Colon (tissue), 2 donors: ENCODE measurements around the gene FBN2.

Experiments
- FAIRE-seq: peaks from 2 replicates; lab custom pipeline; 2012; peaks lifted over from hg19 to GRCh38; lab: Jason Lieb, UNC
- donor health status: control.
- donor health status: control.

The FBN2 gene

DNA sequence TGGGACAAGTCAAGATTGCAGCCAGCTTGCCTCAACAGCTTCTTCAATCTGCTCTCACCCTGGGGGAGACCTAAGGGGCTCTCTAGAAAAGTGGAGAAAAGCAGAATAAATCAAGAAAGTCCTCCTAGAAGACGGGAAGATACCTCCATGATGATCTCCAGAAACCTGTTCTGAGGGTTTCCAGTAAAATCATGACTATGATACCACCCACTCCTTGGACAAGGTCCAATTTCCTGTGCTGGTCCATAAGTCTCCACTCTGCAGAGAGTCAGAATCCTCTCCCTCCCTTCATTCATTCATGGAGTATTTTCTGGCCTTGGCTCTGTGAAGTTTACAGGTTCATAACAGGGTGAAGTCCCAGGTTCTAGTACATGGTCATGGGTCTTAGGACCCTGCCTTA is 285.8 kb downstream of the FBN2 start:
- FAIRE-seq: no peak

DNA sequence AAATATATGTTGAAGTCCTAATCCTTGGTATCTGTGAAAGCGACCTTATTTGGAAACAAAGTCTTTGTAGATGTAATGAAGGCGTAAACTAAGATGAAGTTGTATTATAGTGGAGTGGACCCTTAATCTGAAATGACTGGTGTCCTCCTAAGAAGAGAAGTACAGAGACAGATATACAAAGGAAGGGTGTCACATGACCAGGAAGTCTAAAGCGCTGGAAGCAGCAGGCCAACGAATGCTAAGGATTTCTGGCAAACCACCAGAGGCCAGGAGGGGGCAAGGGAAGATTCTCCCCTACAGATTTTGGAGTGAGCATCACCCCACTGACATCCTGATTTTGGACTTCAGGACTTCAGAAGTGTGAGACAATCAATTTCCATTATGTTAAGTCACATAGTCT is 292.1 kb downstream of the FBN2 start:
- no peak for FAIRE-seq

- no peak for FAIRE-seq
These were observed 294.0 kb downstream of the FBN2 start for GRCh38 chr5:128243958-128244582.

DNA sequence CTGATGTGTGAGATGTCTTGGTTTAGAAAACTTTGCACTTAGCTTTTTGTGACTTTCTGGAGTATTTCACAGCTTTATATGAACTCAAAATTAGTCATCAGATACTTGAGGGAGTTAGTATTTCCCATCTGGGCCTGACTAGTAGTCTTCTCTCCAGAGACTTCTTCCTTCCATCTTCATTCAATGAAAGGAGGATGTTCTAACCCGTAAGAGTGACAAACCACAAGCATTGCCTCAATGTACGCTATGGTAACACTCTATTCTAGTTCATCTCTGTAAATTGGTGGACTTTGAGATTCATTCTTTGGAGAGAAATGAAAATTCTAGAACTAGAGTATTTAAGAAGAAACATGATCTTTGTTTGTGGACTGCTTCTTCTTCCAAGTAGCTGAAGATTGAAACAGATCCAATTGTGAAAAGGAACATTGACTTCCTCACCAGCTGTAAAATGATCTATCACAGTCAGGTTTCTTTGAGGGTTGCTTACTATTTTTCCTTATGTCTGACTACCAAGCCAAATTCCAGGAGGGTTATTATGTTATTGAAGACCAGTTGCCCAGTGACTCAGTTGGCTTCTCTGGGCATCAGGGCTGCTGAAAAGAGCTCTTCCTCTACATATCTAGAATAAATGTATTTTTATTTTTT is 296.9 kb downstream of the FBN2 start:
- FAIRE-seq: no peak

- FAIRE-seq: no peak
These were observed 300.5 kb downstream of the FBN2 start for GRCh38 chr5:128237546-128237945.

DNA sequence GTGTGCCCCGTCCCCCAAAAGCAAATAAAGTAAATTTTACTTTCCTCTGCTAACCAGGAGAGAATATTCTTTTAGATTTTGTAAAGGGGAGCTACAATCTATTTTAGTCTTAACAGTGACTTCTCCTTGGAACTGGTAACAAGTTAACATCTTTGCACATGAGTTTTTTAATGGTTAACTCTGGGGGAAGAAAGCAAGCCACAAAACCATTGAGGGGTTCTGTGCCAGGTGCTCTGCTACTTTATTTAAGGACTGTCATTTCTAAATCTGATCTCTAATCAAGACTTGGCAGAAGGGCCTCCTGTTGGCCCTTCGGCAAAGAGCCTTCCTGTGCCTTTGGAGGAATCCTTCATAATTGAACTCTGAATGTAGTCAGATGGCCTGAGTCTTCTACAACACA is 301.0 kb downstream of the FBN2 start:
- no peak for FAIRE-seq

GRCh38 chr5:128236334-128236733 is 301.7 kb downstream of the FBN2 start:
- FAIRE-seq: no peak

GRCh38 chr5:128234928-128235641 is 303.0 kb downstream of the FBN2 start:
- no peak for FAIRE-seq

DNA sequence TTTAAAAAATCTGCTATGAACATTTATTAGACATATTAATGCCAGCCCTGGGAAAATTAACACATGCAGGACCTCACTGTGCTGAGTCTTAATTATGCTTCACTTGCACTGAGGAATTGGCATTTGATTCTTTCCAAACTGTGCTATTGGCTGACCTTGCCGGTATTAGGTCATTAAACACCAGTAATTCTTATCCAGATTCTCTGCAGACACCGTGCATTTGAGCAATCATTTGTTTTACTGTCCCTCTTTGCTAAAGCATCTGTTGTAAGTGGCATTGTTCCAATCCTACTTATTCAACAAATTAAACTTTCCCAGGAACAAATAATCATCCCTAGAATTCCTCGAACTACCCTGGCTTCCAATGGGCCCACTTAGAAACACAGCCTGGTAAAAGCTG is 309.5 kb downstream of the FBN2 start:
- no peak for FAIRE-seq

- FAIRE-seq: no peak
These were observed 310.0 kb downstream of the FBN2 start for GRCh38 chr5:128228008-128228407.

GRCh38 chr5:128225245-128226030 is 312.6 kb downstream of the FBN2 start:
- FAIRE-seq: no peak

- no peak for FAIRE-seq
These were observed 313.7 kb downstream of the FBN2 start for GRCh38 chr5:128224336-128224735.

DNA sequence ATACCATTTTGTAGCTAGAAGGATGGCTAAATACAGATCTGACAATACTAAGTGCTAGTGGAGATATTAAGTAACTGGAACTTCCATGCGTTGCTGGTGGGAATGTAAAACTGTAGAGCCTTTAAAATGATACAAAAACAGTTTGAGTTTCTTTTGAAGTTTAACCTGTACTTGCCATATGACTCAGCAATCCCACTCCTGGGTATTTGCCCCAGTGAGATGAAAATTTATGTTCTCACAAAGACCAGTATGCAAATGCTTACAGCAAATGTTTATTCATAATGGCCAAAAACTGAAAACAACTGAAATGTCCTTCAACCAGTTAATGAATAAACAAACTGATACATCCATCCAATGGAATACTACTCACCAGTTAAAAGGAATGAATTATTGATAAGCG is 317.2 kb downstream of the FBN2 start:
- FAIRE-seq: no peak

DNA sequence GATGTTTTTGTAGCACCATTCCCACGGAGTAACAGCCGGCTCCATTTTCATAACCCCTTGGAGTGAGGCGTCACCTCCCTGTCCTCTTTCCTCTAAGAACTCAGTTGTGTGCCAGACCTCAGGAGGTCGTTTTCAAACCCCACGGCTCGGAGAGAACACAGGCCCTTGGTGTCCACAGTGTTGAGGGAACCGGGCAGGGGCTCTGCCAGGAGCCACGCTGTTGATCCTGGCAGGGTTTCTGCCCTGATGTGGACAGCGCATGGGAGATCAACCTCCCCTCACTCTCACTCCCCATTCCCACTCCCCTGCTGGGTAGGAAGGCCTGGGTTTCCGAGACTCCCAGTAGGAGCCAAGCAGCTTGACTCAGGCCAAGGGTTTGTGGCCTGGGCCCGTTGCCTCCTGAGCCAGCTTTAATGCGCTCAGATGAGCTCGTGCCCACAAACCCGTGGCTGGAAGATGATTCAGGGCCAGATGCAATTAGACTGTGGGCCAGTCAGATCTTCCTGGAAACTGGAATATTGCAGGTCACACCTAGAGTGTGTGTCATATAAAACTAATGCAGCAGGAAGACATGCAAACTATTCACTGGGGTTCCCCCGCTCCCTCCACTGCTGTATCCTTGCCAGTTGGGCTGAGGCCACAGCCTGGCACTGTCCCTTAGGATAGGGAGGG is 321.0 kb downstream of the FBN2 start:
- FAIRE-seq: no peak

DNA sequence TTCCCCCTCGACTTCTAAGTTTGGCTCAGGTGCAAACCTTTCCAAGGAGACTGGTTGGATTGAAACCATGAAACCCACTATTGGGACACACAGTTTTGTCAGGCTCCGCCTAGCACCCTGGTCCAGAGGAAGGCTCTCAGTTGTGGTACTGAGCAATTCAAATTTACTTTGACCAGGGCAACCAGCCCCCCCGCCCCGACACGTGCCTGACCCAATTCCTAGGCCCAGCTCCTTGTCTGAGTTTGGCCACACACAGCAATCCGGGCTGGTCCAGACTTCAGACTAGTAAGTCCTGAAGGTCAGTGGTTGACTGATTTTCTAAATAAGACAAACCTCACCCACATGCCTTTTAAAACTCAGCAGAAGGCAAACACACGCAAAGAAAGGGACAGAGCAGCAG is 321.8 kb downstream of the FBN2 start:
- no peak for FAIRE-seq

GRCh38 chr5:128213833-128214232 is 324.2 kb downstream of the FBN2 start:
- no peak for FAIRE-seq

DNA sequence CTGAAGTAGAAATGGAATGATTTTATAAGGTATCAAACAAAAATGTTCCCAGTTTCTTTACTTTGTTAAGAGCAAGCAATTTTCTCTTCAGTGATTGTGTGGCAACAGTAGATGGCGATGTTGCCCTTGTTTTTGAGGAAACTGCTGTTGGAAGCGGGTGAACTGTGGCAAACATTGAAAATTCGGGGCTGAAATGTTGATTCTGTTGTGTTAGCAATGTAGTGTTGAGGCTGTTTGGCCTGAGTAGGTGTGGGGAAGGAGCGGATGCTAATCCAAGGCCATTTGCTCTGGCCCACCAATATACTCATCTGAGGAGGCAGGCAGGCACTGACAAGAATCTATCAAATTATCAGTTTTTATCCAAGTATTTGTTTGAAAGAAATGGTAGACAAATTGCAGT is 324.7 kb downstream of the FBN2 start:
- FAIRE-seq: no peak

- no peak for FAIRE-seq
These were observed 325.7 kb downstream of the FBN2 start for GRCh38 chr5:128212191-128212806.

DNA sequence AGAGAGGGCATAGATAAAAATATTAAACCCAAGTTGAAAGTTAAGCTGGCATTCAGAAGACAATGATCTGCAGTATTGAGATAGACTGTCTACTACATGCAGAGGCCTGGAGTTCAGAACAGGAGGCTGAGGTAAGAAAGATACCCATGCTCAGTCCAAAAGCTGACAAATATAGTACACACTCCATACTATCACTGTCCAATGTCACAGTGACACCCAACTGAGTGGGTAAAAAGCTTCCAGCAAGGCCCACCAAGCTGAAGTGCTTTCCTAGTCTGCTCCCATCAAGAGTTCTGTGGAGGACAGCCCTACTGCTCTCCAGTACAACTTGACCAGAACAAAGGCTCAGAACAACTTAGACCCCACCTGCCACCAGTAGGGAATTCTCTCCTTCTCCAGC is 329.6 kb downstream of the FBN2 start:
- no peak for FAIRE-seq
